Measurements from ENCODE around the gene EDAR. TPM values are rescaled to one million over a fixed set of nuclear protein-coding genes. Genes with fewer than 3 reads are reported as not detected.
A peak's percentile ranks its signal among the peaks of the same experiment; 100 is the strongest.

EDAR gene
- total and polyA plus RNA-seq, 7 donors: under 0.01 to 0.87 TPM; not detected in 5

DNA sequence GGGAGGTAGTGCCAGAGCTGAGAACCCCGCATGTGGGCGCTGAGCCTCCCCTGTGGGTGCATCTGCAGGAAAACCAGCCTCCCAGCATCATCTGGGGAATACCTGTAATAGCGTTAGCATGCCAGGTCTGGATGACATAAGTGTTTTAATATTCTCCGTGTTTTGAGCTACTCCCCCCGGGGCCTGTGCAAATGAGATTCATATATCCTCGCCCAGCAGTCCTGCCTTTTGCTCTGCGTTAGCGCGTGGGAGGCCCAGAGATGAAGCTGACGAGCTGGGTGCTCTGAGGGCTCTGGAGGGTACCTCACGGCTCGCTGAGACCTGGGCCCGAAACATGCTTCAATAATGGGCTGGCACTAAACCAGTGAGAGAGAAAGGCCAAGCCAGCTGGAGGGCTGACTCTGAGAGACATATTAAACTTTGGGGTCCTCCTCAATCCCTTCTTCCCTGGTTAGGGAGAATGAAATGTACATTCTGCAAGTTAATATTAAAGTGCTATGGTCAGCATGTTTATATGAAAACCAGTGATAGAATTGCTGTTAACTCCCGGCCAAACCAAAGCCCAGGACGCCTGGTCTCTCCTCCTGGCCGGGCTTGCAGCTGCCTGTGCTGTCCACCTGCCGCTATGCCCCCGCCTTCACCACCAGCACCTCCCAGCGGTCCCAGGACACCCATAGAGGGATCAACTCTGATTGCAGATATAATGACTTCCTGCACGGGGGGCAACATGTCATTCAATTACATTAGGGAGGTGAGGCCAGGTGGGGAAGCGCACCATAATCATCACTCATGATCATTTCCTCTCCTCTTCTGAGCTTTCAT lies 77.0 kb downstream of the EDAR start:
- Histone ChIP-seq H3K36me3 (no peaks in the 10 kb centered on the region), H3K27me3 (no peaks in the 10 kb centered on the region), H3K27ac (no peak overlapping the region), H3K4me3 (no peak overlapping the region), H3K4me1 (peaks cover 0 to 4% (median 3%) of the 10 kb centered on the region in 4 donors), H3K9me3 (no peaks in the 10 kb centered on the region)
- no peak for TF ChIP-seq POLR2AphosphoS5 (IDR thresholded peaks at IDR 0.05)
- TF ChIP-seq, protein P1, sequence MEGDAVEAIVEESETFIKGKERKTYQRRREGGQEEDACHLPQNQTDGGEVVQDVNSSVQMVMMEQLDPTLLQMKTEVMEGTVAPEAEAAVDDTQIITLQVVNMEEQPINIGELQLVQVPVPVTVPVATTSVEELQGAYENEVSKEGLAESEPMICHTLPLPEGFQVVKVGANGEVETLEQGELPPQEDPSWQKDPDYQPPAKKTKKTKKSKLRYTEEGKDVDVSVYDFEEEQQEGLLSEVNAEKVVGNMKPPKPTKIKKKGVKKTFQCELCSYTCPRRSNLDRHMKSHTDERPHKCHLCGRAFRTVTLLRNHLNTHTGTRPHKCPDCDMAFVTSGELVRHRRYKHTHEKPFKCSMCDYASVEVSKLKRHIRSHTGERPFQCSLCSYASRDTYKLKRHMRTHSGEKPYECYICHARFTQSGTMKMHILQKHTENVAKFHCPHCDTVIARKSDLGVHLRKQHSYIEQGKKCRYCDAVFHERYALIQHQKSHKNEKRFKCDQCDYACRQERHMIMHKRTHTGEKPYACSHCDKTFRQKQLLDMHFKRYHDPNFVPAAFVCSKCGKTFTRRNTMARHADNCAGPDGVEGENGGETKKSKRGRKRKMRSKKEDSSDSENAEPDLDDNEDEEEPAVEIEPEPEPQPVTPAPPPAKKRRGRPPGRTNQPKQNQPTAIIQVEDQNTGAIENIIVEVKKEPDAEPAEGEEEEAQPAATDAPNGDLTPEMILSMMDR (IDR thresholded peaks at IDR 0.05): no peak
- TF ChIP-seq POLR2A (IDR thresholded peaks at IDR 0.05): no peak
- no peak for TF ChIP-seq EP300 (IDR thresholded peaks at IDR 0.05)
- intact Hi-C loops (cut with DNase I): no loop called here
- peak; percentile 55 for DNase-seq
- 87 to 89% methylated on average over 21 of the region's 21 CpGs for WGBS, 2 donors

DNA sequence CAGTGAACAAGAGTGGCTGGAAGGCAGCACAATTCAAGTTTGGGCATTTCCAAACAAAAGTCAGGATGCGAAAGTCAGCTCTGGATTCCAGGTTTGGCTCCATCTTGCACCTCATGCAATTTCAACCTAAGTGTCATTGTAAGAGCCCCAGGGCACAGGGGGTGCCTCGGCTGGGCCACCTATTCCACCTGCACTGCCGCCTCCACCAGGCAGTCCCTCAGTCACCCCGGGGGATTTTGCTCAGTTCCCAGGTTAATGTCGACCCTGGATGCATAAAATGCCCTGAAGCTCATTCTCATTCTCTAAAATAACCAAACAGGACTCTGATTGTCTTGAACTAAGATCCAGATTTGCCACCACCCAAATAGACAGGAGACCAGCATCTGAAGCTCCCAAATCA lies 77.6 kb downstream of the EDAR start:
- Histone ChIP-seq H3K9me3 (no peaks in the 10 kb centered on the region), H3K27ac (no peak overlapping the region), H3K36me3 (no peaks in the 10 kb centered on the region), H3K27me3 (no peaks in the 10 kb centered on the region), H3K4me3 (no peak overlapping the region), H3K4me1 (no peaks in the 10 kb centered on the region)
- no peak for DNase-seq
- 89 to 95% methylated on average over 5 of the region's 5 CpGs for WGBS, 2 donors
- intact Hi-C loops (cut with DNase I): no loop called here
- no peak for TF ChIP-seq POLR2A (IDR thresholded peaks at IDR 0.05)
- no peak for TF ChIP-seq EP300 (IDR thresholded peaks at IDR 0.05)
- TF ChIP-seq, protein P1 (IDR thresholded peaks at IDR 0.05): no peak
- TF ChIP-seq POLR2AphosphoS5 (IDR thresholded peaks at IDR 0.05): no peak

DNA sequence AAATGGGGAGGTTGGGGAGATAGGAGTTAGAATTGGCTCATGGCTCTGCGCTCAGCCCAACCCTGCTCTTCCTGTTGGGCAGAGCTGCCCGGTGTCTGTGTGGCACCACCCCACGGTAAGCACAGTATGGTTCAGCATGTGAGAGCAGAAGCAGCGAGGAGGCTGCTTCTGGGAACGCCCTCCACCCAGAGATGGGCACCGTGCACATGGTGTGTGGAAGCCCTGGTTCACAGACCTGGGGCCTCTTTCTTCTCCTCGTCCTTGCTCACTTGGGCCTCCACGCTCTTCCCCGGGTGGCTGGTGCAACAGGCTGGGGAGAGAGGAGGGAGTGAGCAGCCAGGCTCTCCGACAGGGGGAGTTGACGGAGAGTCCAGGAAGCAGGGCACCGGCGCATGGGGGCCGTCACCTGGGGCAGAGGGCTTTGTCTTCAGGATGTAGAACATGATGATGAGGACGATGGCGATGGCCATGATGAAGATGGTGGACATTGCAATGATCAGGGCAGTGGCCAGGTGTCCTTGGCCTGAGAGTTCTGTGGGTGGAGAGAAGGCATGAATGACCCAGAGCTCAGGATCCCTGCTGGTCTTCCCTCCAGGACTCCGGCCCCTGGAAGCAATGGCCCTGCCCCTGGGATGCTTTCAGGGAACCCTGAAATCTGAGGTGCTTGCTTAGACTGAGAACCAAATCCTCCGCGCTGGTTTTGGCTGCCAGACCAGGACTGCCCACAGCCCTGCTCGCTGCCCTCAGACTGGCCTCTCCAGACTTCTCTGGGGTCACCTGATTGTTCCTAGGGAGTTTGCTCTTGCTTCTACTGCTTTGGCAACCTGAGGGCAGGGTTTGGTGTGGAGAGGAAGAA lies 78.3 kb downstream of the EDAR start:
- no peak for DNase-seq
- TF ChIP-seq POLR2A (IDR thresholded peaks at IDR 0.05): no peak
- TF ChIP-seq POLR2AphosphoS5 (IDR thresholded peaks at IDR 0.05): no peak
- TF ChIP-seq EP300 (IDR thresholded peaks at IDR 0.05): no peak
- TF ChIP-seq, protein P1 (IDR thresholded peaks at IDR 0.05): no peak
- Histone ChIP-seq H3K27me3 (no peaks in the 10 kb centered on the region), H3K36me3 (no peaks in the 10 kb centered on the region), H3K27ac (no peak overlapping the region), H3K9me3 (no peaks in the 10 kb centered on the region), H3K4me3 (no peak overlapping the region), H3K4me1 (no peaks in the 10 kb centered on the region)
- intact Hi-C loops (cut with DNase I): no loop called here
- 89 to 90% methylated on average over 20 of the region's 20 CpGs for WGBS, 2 donors

DNA sequence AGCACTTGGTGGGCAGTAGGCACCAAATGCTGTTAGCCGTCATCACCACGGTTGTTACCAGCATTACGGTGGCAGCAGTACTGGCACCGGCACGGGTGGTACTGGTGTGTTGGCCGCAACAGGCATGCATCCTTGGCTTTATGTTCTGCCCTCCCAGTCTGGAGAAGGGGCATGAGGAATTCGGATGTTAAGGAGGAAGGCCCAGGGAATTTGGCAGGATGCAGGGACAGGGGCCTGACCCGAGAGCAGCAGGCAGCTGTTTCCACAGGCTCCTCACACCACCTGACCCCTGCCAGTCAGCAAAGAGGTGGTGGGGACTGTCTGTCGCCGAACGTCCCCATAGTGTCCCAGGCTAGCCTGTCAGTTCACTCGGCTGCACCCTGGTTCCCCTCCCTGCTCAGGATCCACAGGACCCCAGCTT lies 79.0 kb downstream of the EDAR start:
- no peak overlapping the region for H3K4me3 ChIP-seq
- no peak for DNase-seq
- TF ChIP-seq POLR2AphosphoS5 (IDR thresholded peaks at IDR 0.05) (no peak), EP300 (IDR thresholded peaks at IDR 0.05) (no peak), POLR2A (IDR thresholded peaks at IDR 0.05) (no peak)
- TF ChIP-seq, protein P1 (IDR thresholded peaks at IDR 0.05): no peak
- WGBS, 2 donors: 93 to 95% methylated on average over 12 of the region's 12 CpGs
- H3K27me3 ChIP-seq: no peaks in the 10 kb centered on the region
- H3K9me3 ChIP-seq: no peaks in the 10 kb centered on the region
- intact Hi-C loops (cut with DNase I): no loop called here
- H3K36me3 ChIP-seq: no peaks in the 10 kb centered on the region
- H3K27ac ChIP-seq: no peak overlapping the region
- H3K4me1 ChIP-seq: peaks cover 0 to 7% (median 0%) of the 10 kb centered on the region in 4 donors

Data from sigmoid colon (tissue), 7 donors.